T-helper 2 cell treated with Interferon-gamma antibody and Interleukin-4, amounts not matched to agents 100 ng/mL and 5 ng/mL, for 36 hours (primary cell): ENCODE data around the gene CYFIP2. TPM values are rescaled to one million over a fixed set of nuclear protein-coding genes. Genes with fewer than 3 reads are reported as not detected.
"Not testable (repeated sequence)": the region's sequence is repeated elsewhere in the genome, so short reads cannot be mapped to it uniquely, and the experiment has no call there.

Experiments used
- intact Hi-C: fragments of 100-400 bp; cut with micrococcal nuclease; formaldehyde crosslinking; loops from one replicate; pipeline ENCODE4 v1.15.1; 2023
- total RNA-seq: library from RNA; stranded (reverse); gene quantifications from 2 replicates; pipeline ENCODE4 v1.2.3, GENCODE V29; 2022

CYFIP2 gene
- total RNA-seq, 1 donor from 2014 or later, result 379 TPM

DNA sequence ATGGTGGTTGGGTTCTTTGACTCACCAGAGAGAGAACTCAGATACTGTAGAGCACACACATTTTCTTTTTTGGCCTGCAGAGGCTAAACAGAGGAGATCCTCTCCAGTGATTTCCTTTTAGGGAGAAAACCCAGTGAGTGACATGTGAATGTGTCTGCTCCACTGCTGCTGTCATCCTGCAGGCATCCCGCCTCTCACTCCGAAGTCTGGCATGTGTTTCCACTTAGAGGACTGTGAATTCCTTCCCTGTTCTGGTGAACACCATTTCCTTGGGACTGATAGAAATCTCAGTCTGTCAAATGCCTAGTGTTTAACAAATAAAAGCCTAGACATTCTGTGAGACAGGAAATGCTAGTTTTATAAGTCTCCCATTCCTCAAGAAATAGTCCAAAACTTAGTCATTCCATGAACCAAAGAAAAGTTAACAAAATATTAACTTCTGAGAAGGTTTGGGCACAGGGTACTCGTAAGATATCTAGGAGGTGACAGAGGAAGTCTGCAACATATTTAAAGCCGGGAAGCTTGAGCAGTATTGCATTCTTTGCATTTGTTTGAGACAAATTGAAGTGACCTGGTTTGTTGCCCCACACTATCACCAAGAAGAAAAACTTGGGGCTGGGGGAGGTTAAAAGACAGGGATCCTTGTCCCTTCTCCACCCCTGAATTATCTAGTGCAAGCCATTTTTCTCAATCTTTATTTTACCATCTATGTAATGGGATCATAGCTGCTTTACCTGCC lies 119.2 kb downstream of the CYFIP2 start:
- intact Hi-C loops, result no loop called here

DNA sequence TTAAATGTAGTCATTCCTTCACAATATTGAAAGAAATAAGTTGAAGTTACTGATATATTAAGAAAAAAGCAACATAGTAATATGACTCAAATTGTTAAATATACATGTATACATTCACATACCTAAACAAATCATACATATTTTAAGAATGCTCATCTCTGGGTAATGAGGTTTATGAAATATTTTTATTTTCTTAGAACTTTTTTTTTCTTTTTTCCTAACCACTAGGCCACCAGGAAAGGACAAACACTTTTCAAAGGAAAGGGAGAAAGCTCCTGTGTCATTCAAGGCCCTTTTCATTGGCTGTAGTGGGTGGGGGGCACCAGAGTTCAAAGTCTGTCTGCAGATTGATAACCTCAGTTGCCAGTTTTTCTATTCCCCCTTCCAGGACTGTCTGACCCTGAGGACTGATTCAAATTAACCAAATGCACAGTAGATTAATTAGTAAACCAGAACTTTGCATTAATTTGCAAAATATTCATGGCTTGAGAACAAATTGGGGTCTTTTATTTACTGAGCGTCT lies 121.2 kb downstream of the CYFIP2 start:
- intact Hi-C loops, result no loop called here

GRCh38 chr5:157387683-157388093 lies 121.8 kb downstream of the CYFIP2 start:
- intact Hi-C loops, result no loop called here

DNA sequence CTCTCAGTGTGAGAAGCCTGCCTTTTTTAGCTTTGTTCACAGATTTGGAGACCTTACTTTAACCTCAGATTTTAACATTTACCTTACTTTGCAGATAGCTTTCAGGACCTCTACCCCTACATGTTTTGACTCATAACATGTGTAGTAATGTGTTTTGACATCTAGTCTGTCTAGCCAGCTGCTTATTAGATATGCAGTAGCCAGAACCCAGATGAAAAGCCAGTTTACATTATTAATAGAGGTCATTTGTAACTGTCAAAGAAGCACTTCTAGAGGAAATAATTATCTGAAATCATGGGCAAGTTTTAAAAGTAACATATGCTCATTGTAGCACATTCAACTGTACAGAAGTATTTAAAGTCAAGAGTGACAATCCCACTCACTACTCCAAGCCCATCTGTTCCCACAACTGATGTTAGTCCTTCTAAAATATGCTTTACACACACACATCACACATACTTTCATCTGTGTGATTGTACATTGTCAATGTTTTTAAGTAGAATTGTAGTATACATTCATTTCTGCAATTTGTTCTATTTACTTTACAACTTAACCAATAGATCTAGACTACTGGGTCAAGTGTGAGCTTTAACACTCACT lies 122.3 kb downstream of the CYFIP2 start:
- intact Hi-C loops, result no loop called here

DNA sequence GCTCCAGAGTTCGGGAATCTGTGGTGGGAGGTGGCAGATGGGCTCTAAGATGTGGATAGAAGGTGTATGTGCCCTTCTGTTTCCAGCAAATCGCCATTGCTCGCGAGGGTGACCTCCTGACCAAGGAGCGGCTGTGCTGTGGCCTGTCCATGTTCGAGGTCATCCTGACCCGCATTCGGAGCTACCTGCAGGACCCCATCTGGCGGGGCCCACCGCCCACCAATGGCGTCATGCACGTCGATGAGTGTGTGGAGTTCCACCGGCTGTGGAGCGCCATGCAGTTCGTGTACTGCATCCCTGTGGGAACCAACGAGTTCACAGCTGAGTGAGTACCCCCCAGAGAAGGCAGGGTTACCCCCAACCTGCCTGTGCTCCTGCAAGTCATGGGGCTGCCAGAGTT lies 123.2 kb downstream of the CYFIP2 start:
- intact Hi-C loops, result no loop called here

DNA sequence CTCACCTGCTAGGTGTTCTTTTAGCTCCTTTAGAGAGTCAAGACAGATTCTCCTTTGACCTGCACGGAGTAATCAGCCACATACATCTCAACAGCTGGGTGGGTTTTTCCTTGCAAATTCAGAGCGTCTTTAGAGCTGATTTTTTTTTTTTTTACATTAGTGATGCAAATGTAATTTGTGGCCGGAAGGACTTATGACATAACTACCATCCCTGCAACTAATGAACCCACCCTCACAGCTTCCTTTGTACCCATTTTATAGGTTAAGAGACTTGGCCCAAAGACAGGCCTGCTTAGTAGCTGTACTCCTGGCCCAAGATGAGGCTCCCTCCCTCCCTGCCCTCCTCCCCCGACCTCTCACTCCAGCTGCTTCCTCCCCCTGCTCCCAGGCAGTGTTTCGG lies 124.2 kb downstream of the CYFIP2 start:
- intact Hi-C loops, result no loop called here

- intact Hi-C loops, result no loop called here
Measured at GRCh38 chr5:157390551-157391297, 124.8 kb downstream of the CYFIP2 start.

DNA sequence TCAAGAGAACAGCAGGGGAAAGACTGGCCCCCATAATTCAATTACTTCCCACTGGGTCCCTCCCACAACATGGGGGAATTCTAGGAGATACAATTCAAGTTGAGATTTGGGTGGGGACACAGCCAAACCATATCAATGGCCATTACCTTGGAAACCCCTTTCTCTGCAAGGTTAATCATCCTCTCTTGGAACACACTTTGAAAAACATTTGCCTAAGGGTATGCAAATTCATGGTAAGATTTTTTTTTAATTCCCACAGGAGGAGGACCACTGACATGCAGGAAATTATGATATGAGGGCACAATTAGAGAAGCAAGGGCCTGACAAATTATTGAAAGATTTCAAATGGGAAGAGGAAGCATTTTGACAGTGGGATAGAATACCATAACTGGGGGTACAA lies 132.4 kb downstream of the CYFIP2 start:
- intact Hi-C loops, result no loop called here

DNA sequence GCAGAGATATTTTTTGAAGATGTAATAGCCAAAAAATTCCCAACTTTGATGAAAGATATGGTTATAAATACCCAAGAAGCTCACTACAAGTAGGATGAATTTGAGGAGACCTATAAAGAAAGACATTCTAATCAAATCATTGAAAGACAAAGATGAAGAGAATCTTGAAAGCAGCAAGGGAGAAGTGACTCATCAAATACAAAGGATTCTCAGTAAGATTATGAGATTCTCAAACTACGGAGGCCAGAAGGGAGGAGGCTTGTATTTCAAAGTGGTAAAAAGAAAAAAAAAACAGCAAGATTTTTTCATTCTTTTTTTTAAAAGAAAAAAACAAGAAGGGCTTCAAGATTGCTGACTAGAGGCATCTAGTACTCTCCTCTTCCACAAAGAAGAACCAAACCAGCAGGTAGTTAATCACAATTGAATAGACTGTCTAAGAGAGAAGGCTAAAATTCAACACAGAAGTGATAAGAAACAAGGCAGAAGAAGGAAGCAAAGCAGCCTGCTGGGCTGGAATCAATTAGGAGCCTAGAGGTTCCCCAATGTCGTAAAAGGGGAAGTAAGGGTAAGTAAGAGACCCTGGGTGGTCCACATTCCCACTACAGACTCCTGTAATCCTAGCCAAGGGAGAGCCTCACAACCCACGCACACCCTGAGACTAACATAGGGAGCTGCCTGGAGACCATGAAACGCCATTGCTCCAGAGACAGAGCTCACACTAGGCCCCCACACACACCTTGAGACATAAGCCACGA lies 135.0 kb downstream of the CYFIP2 start:
- intact Hi-C loops, result no loop called here

DNA sequence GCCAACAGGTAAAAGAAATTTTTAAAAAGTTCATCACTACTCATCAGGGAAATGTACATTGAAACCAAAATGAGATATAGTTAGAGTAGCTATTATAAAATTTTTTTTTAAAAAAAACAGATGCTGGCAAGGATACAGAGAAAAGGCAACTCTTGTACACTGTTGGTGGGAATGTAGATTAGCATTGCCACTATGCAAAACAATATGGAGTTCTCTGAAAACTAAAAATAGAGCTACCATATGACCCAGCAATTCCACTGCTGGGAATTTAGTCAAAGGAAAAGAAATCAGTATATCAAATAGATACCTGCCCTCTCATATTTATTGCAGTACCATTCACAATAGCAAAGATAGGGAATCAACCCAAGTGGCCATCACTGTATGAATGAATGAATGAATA lies 149.9 kb downstream of the CYFIP2 start:
- intact Hi-C loops, result no loop called here

DNA sequence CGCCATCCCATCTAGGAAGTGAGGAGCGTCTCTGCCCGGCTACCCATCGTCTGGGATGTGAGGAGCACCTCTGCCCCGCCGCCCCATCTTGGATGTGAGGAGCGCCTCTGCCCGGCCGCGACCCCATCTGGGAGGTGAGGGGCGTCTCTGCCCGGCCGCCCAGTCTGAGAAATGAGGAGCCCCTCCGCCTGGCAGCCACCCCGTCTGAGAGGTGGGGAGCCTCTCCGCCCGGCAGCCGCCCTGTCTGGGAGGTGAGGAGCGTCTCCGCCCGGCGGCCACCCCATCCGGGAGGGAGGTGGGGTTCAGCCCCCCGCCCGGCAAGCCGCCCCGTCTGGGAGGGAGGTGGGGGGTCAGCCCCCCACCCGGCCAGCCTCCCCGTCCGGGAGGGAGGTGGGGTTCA lies 153.6 kb downstream of the CYFIP2 start:
- intact Hi-C loops, result not testable (repeated sequence)

DNA sequence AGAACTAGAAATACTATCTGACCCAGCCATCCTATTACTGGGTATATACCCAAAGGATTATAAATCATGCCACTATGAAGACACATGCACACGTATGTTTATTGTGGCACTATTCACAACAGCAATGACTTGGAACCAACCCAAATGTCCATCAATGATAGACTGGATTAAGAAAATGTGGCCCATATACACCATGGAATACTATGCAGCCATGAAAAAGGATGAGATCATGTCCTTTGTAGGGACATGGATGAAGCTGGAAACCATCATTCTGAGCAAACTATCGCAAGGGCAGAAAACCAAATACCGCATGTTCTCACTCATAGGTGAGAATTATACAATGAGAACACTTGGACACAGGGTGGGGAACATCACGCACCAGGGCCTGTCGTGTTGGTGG lies 164.0 kb downstream of the CYFIP2 start:
- intact Hi-C loops, result not testable (repeated sequence)

GRCh38 chr5:157431544-157432200 lies 165.7 kb downstream of the CYFIP2 start:
- intact Hi-C loops, result loop anchor here (1.0 kb wide), 5 partner anchors 40 to 312 kb away; partner anchors contain the start of gene LSM11

- intact Hi-C loops, result no loop called here
Measured at GRCh38 chr5:157434096-157434495, 168.2 kb downstream of the CYFIP2 start.

- intact Hi-C loops, result no loop called here
Measured at GRCh38 chr5:157443041-157443549, 177.2 kb downstream of the CYFIP2 start.

DNA sequence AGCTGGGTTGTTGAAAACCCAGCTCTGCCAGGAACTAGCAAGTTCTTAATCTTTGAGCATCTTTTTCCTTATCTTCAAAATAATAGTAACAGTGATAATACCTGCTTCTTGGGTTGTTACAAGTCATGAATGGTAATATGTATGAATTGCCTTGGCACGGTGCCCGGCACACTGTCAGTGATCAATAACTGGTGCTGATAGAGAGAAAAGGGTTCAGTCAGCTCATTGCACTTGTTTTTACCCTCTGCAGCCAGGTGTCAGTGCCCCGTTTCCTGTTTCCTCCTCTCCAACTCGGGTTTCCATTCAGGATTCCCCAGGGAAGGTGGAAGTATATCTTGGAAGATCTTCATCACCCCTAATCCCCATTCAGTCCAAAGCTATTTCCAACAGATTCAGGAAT lies 178.3 kb downstream of the CYFIP2 start:
- intact Hi-C loops, result no loop called here
